Measurements from ENCODE around the gene GALK1.

The GALK1 gene

GRCh38 chr17:75748706-75749105 is 16.3 kb downstream of the GALK1 start:
- no peak for DNase-seq

- no peak for DNase-seq
Observed at GRCh38 chr17:75743625-75744206, 21.3 kb downstream of the GALK1 start.

DNA sequence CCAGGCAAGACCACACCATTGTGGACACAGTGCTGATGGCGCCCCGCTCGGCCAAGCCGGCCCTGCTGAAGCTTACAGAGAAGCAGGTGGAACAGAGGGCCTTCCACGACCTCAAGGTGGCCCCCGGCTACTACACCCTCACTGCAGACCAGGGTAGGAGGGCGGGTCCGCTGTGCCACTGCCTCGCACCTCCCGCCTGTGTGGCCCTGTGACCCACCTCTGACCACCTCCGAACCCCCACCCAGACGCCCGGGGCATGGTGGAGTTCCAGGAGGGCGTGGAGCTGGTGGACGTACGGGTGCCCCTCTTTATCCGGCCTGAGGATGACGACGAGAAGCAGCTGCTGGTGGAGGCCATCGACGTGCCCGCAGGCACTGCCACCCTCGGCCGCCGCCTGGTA is 22.7 kb downstream of the GALK1 start:
- no peak for DNase-seq

GRCh38 chr17:75740631-75741077 is 24.3 kb downstream of the GALK1 start:
- no peak for DNase-seq

DNA sequence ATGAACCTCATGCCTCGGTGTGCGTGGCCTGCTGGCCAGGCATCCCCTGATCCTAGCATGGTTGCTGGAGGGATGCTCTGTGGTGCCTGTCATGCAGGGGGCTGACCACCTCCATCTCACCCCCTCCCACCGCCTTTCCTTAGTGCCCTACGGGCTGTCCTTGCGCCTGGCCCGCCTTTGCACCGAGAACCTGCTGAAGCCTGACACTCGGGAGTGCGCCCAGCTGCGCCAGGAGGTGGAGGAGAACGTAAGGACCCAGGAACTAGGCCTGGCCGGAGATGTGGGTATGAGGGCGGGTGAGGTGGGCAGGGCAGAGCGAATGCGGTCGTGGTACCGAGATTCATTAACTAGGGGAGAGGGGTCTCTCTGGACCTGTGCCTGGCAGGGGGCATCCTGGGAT is 24.8 kb downstream of the GALK1 start:
- no peak for DNase-seq

DNA sequence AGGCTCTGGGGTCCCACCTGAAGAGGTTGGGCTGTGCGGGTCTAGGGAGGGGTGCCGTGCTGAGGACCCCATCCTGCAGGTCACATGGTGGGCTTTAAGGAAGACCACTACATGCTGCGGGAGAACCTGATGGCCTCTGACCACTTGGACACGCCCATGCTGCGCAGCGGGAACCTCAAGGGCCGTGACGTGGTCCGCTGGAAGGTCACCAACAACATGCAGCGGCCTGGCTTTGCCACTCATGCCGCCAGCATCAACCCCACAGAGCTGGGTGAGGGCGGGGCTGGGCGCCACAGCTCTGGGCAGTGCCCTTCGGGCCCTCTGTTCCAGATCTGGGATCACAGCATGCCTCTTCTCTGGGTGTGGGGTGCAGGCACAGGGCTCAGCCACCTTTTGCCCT is 25.2 kb downstream of the GALK1 start:
- no peak for DNase-seq

DNA sequence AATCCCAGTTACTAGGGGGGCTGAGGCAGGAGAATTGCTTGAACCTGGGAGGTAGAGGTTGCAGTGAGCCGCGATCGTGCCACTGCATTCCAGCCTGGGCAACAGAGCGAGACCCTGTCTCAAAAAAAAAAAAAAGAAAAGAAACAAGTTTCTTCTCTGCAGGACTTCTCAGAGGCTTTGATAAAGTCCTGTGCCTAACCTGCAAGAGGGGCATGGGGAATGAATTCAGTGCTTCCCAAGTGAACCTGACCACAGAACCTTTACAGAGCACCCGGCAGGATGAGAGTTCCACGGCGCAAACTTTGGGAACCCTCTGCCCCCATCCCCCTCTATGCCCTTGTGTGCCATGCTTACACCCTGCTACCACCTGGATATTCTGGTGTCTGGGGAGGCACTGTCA is 25.8 kb downstream of the GALK1 start:
- DNase-seq = no peak

DNA sequence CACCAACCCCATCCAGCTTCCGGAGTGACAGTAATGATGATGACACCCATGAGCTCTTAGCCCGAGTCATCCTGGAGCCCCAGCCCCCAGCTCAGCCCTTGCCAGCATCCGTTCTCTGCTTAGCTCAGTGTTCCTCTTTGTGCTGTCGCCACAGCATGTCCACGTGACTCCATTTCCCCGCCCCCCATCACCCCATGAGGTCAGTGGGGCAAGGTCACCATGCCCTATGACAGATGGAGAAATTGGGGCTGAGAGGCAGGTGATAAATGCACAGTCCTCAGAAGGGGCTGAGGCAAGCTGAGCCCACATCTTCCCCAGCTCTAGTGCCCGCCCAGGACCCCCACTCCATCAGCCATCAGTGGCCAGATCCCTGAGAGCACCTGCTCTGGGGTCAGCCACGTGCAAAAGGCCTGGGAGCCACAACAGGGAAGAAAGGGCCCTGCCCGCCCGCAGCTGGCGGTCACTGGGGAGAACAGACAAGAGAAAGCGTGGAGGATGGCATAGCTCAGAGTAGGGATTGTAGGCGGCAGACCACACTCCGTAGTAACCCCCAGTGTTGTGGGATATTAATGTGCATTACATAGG is 26.7 kb downstream of the GALK1 start:
- no peak for DNase-seq

- DNase-seq = no peak
Observed at GRCh38 chr17:75737133-75737962, 27.6 kb downstream of the GALK1 start.

- DNase-seq = no peak
Observed at GRCh38 chr17:75736173-75736835, 28.7 kb downstream of the GALK1 start.

- no peak for DNase-seq
Observed at GRCh38 chr17:75734674-75735294, 30.2 kb downstream of the GALK1 start.

GRCh38 chr17:75733471-75733870 is 31.5 kb downstream of the GALK1 start:
- no peak for DNase-seq

DNA sequence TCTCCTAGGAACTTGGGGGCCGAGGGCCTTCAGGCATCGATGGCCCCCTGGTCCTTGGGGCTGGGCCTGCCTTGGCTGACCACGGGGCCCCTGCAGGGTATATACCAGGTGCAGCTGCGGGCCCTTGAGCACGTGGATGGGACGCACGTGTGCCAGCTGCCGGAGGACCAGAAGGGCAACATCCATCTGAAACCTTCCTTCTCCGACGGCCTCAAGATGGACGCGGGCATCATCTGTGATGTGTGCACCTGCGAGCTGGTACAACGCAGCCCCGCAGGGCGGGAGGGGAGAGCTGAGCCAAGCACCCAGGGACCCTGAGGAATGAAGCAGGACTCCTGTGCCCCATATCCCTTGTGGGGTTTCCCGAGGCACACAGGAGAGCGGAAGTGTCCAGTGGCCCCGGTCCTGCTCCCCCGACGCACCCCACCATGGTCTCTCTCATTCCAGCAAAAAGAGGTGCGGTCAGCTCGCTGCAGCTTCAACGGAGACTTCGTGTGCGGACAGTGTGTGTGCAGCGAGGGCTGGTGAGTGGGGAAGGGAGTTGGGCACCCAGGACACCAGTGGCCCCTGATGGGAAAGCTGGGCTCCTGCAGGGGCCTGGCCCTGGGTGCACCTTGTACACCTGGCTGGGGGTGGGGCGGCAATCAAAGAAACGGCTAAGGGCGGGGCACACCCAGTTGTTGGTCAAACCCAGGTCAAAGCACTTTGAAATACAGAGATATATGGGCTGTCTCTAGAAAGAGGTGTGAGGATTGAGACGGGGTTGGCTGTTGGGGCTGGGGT is 33.1 kb downstream of the GALK1 start:
- DNase-seq = no peak

- DNase-seq = no peak
Observed at GRCh38 chr17:75731086-75731715, 33.8 kb downstream of the GALK1 start.

GRCh38 chr17:75730065-75730464 is 34.9 kb downstream of the GALK1 start:
- no peak for DNase-seq

DNA sequence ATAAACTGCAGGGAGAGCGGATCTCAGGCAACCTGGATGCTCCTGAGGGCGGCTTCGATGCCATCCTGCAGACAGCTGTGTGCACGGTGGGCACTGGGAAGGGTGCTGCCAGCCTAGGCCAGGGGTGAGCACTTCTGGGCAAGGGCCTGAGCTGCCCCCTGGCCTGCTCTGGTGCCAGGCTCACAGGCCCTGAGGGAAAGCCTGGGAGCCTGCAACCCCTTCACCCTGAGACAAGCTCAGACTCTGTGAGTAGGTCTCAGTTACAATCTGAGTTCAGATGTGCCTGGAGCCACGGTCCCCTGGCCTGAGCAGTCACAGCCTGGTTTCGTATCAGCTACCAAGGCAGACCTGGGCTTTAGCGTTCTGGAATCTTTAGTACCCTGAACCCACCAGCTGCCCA is 35.6 kb downstream of the GALK1 start:
- DNase-seq = no peak

DNA sequence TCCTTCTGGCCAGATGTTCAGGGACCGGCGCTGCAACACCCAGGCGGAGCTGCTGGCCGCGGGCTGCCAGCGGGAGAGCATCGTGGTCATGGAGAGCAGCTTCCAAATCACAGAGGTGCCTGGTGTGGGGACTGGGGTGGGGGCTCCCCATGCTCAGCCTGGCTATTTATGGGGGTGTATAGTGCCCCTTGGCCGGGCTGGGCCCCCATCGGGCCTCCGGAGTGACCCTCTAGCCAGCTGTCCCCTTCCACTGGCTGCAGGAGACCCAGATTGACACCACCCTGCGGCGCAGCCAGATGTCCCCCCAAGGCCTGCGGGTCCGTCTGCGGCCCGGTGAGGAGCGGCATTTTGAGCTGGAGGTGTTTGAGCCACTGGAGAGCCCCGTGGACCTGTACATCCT is 37.6 kb downstream of the GALK1 start:
- no peak for DNase-seq

- no peak for DNase-seq
Observed at GRCh38 chr17:75725504-75725903, 39.5 kb downstream of the GALK1 start.

GRCh38 chr17:75724016-75725003 is 40.7 kb downstream of the GALK1 start:
- DNase-seq = no peak

- no peak for DNase-seq
Observed at GRCh38 chr17:75723171-75723930, 41.6 kb downstream of the GALK1 start.

Measured in NCI-H446 treated with DMSO at 0.1 percent for 48 hours (cell line).